ENCODE results near the gene LAMA3.

Gene LAMA3

GRCh38 chr18:23645568-23646175 lies 43.6 kb upstream of the LAMA3 start:
- no peak for TF ChIP-seq CTCF (IDR thresholded peaks at IDR 0.05; ENCODE audit: borderline replicate concordance, insufficient read depth, low read depth, low read length)

GRCh38 chr18:23646282-23646681 lies 43.0 kb upstream of the LAMA3 start:
- TF ChIP-seq CTCF (IDR thresholded peaks at IDR 0.05; ENCODE audit: borderline replicate concordance, insufficient read depth, low read depth, low read length), result no peak
- no peak overlapping the region for H3K4me3 ChIP-seq (ENCODE audit: low read depth, low read length)

More at GRCh38 chr18:23645568-23646175, 43.6 kb upstream of the LAMA3 start:
- H3K4me3 ChIP-seq (ENCODE audit: low read depth, low read length), result no peak overlapping the region

GRCh38 chr18:23648456-23648855 lies 40.8 kb upstream of the LAMA3 start:
- H3K4me3 ChIP-seq (ENCODE audit: low read depth, low read length), result no peak overlapping the region
- TF ChIP-seq CTCF (IDR thresholded peaks at IDR 0.05; ENCODE audit: borderline replicate concordance, insufficient read depth, low read depth, low read length), result no peak

GRCh38 chr18:23648940-23649607 lies 40.2 kb upstream of the LAMA3 start:
- TF ChIP-seq CTCF (IDR thresholded peaks at IDR 0.05; ENCODE audit: borderline replicate concordance, insufficient read depth, low read depth, low read length), result no peak
- H3K4me3 ChIP-seq (ENCODE audit: low read depth, low read length), result no peak overlapping the region

GRCh38 chr18:23650968-23651927 lies 38.0 kb upstream of the LAMA3 start:
- H3K4me3 ChIP-seq (ENCODE audit: low read depth, low read length), result no peak overlapping the region
- TF ChIP-seq CTCF (IDR thresholded peaks at IDR 0.05; ENCODE audit: borderline replicate concordance, insufficient read depth, low read depth, low read length), result no peak

- no peak for TF ChIP-seq CTCF (IDR thresholded peaks at IDR 0.05; ENCODE audit: borderline replicate concordance, insufficient read depth, low read depth, low read length)
- no peak overlapping the region for H3K4me3 ChIP-seq (ENCODE audit: low read depth, low read length)
Observed at GRCh38 chr18:23652232-23652631, 37.0 kb upstream of the LAMA3 start.
